Tongue (tissue), 2 donors: ENCODE measurements around the gene STC2. TPM values are rescaled to one million over a fixed set of nuclear protein-coding genes. Genes with fewer than 3 reads are reported as not detected.

Experiments used
- small RNA-seq: library from RNA; depleted of rRNA; stranded (forward); fragments of <200 nt; gene quantifications from one replicate; pipeline ENCODE3, GENCODE V24; 2014; ENCODE audit warnings: low replicate concordance
- total RNA-seq: library from RNA; depleted of rRNA; stranded (reverse); fragments of >200 nt; gene quantifications from one replicate; pipeline ENCODE4 v1.2.3, GENCODE V29; 2014

STC2 gene
- total RNA-seq, 1 donor from 2014 or later = 29.2 TPM

Small RNAs within 50 kb of the gene (small RNA-seq; reads per million reads assigned to genes)
- gene MIR8056 (not detected), gene RNA5SP200 (not detected), gene RNU6-500P (not detected)

Other genes starting within 250 kb of the STC2 start
- 13.8 TPM for gene BNIP1, start 183.9 kb downstream of the STC2 start, total RNA-seq
- gene NKX2-5, start 93.2 kb downstream of the STC2 start, total RNA-seq = 39.0 TPM